Coronary artery (tissue), 2 donors: ENCODE measurements around the gene SLC5A4.

Experiments used
- DNase-seq: peaks from one replicate; pipeline ENCODE4 v3.0.0-alpha.2; 2017; ENCODE audit warnings: low spot score
- H3K27ac ChIP-seq, 2 donors: fragments of 200-600 bp; sonication (generic); one replicate each; pipeline ENCODE4 v1.5.1; 2016 to 2019
- H3K4me3 ChIP-seq: fragments of 200-600 bp; sonication (generic); 2 replicates; pipeline ENCODE4 v1.5.1; 2016; ENCODE audit warnings: mild to moderate bottlenecking, moderate library complexity
- TF ChIP-seq, protein P1 (sequence below): fragments of 200-600 bp; sonication (generic); IDR thresholded peaks from one replicate; pipeline ENCODE4 v1.5.1; 2019; ENCODE audit warnings: antibody characterized with exemption

Gene SLC5A4

DNA sequence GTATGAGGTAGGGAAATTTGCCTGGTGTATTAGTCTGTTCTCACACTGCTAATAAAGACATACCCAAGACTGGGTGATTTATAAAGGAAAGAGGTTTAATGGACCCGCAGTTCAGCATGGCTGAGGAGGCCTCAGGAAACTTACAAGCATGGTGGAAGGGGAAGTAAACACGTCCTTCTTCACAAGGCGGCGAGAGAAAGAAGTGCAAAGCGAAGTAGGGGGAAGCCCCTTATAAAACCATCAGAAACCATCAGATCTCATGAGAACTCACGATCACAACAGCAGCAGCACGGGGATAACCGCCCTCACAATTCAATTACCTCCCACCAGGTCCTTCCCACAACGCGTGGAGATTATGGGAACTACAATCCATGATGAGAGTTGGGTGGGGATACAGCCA, 38.2 kb downstream of the SLC5A4 start:
- Histone ChIP-seq H3K27ac (no peak overlapping the region), H3K4me3 (no peak overlapping the region)
- TF ChIP-seq, protein P1, sequence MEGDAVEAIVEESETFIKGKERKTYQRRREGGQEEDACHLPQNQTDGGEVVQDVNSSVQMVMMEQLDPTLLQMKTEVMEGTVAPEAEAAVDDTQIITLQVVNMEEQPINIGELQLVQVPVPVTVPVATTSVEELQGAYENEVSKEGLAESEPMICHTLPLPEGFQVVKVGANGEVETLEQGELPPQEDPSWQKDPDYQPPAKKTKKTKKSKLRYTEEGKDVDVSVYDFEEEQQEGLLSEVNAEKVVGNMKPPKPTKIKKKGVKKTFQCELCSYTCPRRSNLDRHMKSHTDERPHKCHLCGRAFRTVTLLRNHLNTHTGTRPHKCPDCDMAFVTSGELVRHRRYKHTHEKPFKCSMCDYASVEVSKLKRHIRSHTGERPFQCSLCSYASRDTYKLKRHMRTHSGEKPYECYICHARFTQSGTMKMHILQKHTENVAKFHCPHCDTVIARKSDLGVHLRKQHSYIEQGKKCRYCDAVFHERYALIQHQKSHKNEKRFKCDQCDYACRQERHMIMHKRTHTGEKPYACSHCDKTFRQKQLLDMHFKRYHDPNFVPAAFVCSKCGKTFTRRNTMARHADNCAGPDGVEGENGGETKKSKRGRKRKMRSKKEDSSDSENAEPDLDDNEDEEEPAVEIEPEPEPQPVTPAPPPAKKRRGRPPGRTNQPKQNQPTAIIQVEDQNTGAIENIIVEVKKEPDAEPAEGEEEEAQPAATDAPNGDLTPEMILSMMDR = no peak
- no peak for DNase-seq

DNA sequence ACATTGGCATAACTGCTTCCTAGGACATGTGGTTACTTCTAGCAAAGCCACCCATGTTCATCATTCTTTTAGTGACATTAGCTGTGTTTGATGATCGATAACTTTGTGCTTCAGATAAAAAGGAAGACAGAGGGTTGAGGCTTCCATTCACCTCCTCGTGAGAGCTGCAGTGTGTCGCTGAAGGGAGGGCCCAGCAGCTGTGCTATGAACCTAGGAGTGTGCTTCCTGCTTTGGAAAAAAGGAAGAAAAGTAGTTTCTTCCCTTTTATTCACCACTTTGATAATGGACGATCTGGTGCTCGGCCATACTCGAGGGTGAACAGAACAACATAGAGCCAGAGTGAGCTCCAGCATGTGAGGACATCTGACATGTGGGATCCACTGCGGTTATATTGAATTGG, 44.1 kb downstream of the SLC5A4 start:
- DNase-seq = no peak
- no peak overlapping the region for H3K4me3 ChIP-seq
- no peak overlapping the region for H3K27ac ChIP-seq
- TF ChIP-seq, protein P1 = no peak

DNA sequence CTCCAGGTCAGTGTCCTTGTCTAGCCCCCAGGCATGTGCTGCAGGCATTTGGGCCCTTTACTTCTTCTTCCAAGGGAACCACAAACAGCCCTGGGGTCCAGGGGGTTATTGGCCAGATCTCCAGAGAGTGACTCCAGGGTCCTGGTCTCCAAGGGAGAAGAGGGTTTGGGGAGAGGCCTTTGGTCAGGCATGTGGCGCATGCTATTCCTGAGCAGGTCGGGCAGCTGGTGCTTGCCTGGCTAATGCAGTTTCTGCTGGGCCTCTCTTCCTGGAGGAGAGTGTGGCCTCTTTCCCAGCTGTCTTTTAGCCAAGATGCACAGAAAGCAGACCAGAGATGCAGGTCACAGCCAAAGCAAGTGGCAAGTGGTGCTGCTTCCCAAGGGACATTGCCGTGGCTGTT, 46.5 kb downstream of the SLC5A4 start:
- H3K27ac ChIP-seq = no peak overlapping the region
- no peak for DNase-seq
- TF ChIP-seq, protein P1 = no peak
- no peak overlapping the region for H3K4me3 ChIP-seq

DNA sequence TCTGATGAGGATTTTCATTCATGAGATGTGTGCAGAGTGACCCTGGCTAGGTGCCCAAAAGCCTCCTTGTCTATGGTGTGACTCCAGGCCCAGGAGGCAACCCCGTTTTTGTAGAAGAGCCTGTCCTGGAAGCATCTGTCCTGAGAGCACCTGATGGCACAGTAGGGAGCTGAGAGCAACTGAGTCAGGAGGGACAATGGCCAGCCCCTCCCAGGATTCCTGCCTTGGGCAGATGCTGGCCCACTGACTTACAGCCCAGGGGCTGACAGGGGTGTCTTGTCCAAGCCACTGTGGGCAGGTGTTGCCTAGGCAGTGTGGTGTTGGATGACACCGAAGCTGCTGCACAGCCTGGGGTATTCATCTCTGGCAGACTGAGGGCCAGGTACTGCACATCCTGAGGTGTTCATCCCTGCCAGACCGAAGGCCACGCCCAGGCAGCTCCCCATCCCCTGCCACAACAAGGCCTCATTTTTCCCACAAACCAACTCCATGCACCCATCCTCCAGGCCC, 47.1 kb downstream of the SLC5A4 start:
- Histone ChIP-seq H3K4me3 (no peak overlapping the region), H3K27ac (no peak overlapping the region)
- no peak for DNase-seq
- TF ChIP-seq, protein P1 = no peak

DNA sequence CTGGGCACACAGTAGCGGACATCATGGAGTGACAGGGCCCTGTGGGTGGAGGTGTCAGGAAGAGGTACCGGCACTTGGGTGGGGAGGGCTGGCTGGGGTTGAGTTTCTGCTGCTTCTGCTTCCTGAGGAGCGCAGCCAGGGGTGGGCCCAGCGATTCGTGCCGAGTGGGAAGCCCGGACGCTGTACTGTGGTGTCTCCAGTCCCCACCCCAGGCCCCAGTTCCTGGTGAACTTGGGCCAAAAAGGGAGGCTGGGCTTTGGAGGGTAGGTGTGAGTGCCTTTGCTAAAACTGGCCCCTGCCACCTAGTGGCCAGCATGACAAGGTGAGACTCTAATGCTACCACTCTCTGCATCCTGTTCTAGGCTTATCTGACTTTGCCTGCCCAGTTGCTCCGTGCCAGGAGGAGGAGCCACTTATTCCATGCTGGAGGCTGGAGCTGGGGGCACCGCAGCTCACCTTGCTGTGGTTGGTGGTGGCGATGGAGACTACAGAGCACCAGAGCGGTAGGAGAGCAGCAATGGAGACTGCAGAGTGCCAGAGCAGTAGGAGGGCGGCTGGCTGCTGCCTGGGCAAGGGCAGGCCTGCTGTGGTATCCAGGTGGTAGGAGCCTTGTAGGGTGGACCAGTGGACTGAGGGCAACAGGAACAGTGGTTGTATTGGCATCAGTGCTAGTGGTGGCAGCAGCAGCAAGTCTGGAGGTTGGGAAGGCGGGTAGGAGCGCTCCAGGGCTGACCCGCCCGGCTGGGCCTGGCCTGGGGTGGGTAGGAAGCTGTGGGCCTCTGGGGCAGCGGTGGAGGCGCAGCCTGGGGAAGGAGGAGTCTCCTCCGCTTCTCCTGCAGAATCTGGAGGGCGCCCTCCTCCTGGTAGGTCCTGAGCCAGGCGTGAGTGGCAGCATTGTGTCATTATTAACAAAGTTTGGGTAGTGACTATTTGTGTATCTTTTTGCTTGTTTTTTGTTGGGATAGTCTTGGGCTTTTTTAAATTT, 48.1 kb downstream of the SLC5A4 start:
- no peak overlapping the region for H3K4me3 ChIP-seq
- TF ChIP-seq, protein P1 = no peak
- no peak overlapping the region for H3K27ac ChIP-seq
- DNase-seq = no peak

DNA sequence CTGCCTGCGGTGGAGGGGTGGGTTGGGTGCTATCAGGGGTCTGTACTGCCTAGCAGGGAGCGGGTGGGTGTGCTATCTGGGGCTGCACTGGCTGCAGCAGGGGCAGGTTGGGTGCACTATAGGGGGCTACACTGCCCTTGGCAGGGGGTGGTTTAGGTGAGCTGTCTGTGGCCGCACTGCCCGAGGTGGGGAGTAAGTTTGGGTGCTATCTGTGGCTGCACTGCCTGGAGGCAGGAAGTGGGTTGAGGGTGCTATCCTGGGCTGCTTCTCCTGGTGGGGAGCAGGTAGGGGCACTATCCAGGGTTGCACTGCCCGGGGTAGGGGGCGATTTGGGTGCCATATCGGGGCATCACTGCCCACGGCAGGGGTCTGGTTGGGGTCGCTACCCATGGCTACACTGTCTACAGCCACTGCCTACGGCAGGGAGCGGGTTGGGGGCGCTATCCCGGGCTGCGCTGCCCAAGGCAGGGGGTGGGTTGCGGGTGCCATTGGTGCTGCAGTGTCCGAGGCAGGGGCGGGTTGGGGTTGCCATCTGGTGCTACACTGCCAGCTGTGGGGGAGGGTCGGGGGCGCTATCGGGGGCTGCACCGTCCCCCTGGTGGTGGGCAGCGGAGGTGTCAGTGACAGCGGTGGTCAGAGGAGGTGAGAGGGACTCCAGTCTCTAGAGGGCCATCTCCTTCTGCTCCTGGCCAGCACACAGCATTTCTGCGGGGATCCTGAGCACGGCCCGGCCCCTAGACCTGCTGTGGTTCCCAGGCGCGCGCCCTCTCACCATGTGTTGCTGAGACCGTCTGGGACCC, 49.0 kb downstream of the SLC5A4 start:
- Histone ChIP-seq H3K27ac (no peak overlapping the region), H3K4me3 (no peak overlapping the region)
- DNase-seq = no peak
- TF ChIP-seq, protein P1 = no peak
